ENCODE measurements around the gene EPHB6.

The EPHB6 gene

DNA sequence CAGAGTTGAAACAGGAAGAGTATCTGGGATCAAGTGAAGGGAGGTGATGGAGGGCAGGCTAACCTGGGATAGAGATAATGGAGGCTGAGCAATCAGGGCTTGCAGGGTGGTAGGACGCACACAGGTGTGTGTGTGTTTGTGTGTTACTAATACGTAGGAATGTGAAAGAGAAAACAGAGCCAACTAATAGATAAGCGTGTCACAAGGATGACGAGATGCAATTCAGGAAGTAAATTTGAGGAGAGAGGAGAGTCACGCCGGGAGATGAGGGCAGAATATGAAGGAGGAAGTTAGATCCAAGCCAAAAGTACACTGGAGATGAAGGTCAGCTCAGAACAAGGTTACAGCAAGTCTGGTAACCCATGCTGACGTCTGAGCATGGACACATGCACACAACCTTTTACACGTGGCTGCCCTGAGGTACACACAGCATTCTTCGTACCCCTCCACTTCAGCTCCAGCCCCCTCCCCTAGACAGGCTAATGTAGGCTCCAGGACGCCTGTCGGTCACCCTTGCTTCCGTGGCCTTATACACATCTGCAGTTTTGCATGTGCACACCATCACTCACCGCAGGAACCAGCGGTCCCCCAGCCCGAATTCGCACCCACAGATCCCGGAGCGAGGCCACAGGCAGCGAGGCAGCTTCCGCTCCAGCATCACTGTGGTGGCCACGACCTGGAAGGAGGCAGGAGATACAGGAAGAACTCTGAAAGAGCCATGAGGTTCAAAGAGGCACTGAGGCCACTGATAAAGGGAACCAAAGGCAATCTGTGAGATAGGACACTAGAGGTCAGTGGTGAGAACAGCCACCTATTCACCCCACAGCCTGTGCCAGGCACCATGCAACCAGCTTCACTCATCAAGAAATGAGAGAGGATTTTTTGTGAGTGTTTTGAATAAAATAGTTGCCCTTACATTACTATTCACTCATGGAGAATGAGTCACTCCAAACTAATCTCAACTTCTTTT lies 54.3 kb downstream of the EPHB6 start:
- Histone ChIP-seq H3K4me3 (ENCODE audit: low read length) (no peak overlapping the region), H3K27me3 (ENCODE audit: control insufficient read depth, insufficient read depth, low read length) (no peaks in the 10 kb centered on the region), H3K36me3 (ENCODE audit: control insufficient read depth, low read depth, low read length) (no peaks in the 10 kb centered on the region), H3K9me3 (ENCODE audit: control insufficient read depth, low read depth, low read length) (peaks cover 8% of the 10 kb centered on the region), H3K27ac (ENCODE audit: low read length) (no peak overlapping the region), H3K4me1 (ENCODE audit: control insufficient read depth, low read depth, low read length) (no peaks in the 10 kb centered on the region), H3K9ac (ENCODE audit: low read length) (no peak overlapping the region)

DNA sequence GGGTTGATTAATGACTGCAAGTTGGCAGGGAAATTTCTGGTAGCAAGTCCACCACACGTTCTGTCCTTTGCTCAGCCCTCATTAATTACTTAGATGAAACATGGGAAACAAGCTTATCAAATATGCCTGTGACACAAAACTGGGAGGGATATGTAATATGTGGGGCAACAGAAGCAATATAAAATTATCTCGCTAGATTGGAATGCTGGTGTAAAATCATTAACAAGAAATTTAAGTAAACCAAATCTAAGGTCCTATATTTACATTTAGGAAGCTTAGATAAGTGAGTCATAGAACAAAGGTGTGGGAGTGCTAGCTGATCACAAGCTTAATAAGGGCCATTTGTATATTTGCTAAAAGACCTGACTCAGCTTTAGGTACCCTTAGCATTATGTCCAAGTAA lies 55.2 kb downstream of the EPHB6 start:
- H3K27ac ChIP-seq (ENCODE audit: low read length): no peak overlapping the region
- no peaks in the 10 kb centered on the region for H3K27me3 ChIP-seq (ENCODE audit: control insufficient read depth, insufficient read depth, low read length)

DNA sequence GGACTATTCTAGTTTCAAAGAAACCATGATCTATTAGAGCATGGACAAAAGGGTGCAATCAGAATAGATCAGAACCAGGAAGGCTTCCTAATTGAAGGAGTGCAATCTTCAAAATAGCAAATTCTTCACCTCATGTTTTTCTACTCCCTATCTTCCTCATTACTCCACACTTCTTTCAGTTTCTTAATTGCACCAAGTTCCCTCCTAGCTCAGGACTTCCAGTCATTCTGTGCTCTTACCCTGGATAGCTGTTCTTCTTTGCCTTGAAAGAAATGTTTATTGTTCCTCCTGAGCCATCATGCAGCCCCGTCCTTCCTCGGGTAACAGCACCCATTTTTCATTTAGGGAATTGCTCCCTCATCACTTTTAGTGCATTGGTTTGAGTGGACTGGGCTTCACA lies 55.6 kb downstream of the EPHB6 start:
- Histone ChIP-seq H3K4me1 (ENCODE audit: control insufficient read depth, low read depth, low read length) (no peaks in the 10 kb centered on the region), H3K9me3 (ENCODE audit: control insufficient read depth, low read depth, low read length) (peaks cover 3% of the 10 kb centered on the region), H3K36me3 (ENCODE audit: control insufficient read depth, low read depth, low read length) (no peaks in the 10 kb centered on the region), H3K27ac (ENCODE audit: low read length) (no peak overlapping the region), H3K27me3 (ENCODE audit: control insufficient read depth, insufficient read depth, low read length) (no peaks in the 10 kb centered on the region), H3K4me3 (ENCODE audit: low read length) (no peak overlapping the region), H3K9ac (ENCODE audit: low read length) (no peak overlapping the region)

More for the DNA sequence above, 55.2 kb downstream of the EPHB6 start:
- Histone ChIP-seq H3K4me1 (ENCODE audit: control insufficient read depth, low read depth, low read length) (no peaks in the 10 kb centered on the region), H3K4me3 (ENCODE audit: low read length) (no peak overlapping the region), H3K9ac (ENCODE audit: low read length) (no peak overlapping the region), H3K9me3 (ENCODE audit: control insufficient read depth, low read depth, low read length) (peaks cover 3% of the 10 kb centered on the region), H3K36me3 (ENCODE audit: control insufficient read depth, low read depth, low read length) (no peaks in the 10 kb centered on the region)

DNA sequence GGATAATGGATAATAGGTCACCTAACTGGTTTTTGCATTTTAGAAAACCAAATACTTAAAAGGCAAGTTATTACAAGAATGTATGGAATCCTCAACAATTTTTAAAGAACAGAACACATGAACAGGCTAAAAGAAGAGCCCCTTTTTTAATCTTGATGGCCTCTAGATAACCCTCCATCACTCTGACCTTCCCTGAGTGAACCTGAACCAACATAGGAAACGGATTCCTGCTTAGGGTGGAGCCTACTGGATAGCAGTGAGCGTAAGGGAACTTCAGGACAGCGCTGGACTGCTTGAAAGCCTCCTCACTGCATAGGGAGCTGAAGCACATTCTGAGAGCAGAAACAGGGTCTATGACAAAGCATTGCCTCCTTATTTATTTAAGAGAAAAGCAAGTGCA lies 58.2 kb downstream of the EPHB6 start:
- H3K27ac ChIP-seq (ENCODE audit: low read length): no peak overlapping the region
- no peaks in the 10 kb centered on the region for H3K27me3 ChIP-seq (ENCODE audit: control insufficient read depth, insufficient read depth, low read length)

DNA sequence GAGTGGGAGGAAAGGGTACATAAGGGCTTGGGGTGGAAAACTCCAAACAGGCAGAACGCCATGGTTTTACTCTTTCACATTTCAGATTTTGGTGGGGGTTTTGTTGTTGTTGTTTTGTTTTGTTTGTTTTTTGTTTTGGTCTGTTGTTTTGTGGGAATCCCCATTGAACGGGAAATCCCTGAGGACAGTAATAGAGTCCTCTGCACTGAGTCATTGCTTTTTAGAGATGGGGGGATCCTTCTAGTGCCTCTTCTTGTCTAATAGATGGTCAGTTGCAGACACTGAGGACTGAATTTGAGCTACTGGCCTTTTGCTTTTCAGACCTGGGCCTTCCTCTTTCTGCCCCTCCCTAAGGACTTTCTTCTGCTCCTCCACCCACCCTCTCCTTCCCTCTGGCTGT lies 58.7 kb downstream of the EPHB6 start:
- no peaks in the 10 kb centered on the region for H3K36me3 ChIP-seq (ENCODE audit: control insufficient read depth, low read depth, low read length)
- no peaks in the 10 kb centered on the region for H3K4me1 ChIP-seq (ENCODE audit: control insufficient read depth, low read depth, low read length)
- no peak overlapping the region for H3K27ac ChIP-seq (ENCODE audit: low read length)
- H3K27me3 ChIP-seq (ENCODE audit: control insufficient read depth, insufficient read depth, low read length): no peaks in the 10 kb centered on the region
- H3K4me3 ChIP-seq (ENCODE audit: low read length): no peak overlapping the region
- H3K9me3 ChIP-seq (ENCODE audit: control insufficient read depth, low read depth, low read length): no peaks in the 10 kb centered on the region
- no peak overlapping the region for H3K9ac ChIP-seq (ENCODE audit: low read length)

More for the DNA sequence above, 58.2 kb downstream of the EPHB6 start:
- no peak overlapping the region for H3K9ac ChIP-seq (ENCODE audit: low read length)
- no peaks in the 10 kb centered on the region for H3K36me3 ChIP-seq (ENCODE audit: control insufficient read depth, low read depth, low read length)
- H3K4me1 ChIP-seq (ENCODE audit: control insufficient read depth, low read depth, low read length): no peaks in the 10 kb centered on the region
- H3K9me3 ChIP-seq (ENCODE audit: control insufficient read depth, low read depth, low read length): no peaks in the 10 kb centered on the region
- no peak overlapping the region for H3K4me3 ChIP-seq (ENCODE audit: low read length)

DNA sequence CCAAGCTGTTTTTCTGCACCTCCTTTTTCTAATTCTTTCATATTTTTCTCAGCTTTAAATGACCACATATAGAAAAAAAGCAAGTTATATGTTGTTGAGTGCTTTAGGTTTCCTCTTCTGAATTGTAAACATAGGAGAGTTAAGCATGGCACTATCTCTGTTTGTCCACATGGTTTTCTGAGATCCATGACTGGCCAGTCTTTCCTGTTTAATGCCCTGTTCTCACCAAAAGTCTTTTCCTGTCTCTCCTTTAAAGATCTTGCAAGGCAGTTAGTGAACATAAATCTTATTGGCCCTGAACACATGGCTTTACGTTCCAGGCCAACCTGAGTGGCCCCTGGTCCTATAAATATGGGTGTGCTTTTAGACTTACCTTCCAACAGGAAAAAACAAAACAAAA lies 59.2 kb downstream of the EPHB6 start:
- H3K4me3 ChIP-seq (ENCODE audit: low read length): no peak overlapping the region
- H3K9me3 ChIP-seq (ENCODE audit: control insufficient read depth, low read depth, low read length): no peaks in the 10 kb centered on the region
- no peak overlapping the region for H3K27ac ChIP-seq (ENCODE audit: low read length)
- no peaks in the 10 kb centered on the region for H3K4me1 ChIP-seq (ENCODE audit: control insufficient read depth, low read depth, low read length)
- no peaks in the 10 kb centered on the region for H3K36me3 ChIP-seq (ENCODE audit: control insufficient read depth, low read depth, low read length)
- H3K27me3 ChIP-seq (ENCODE audit: control insufficient read depth, insufficient read depth, low read length): no peaks in the 10 kb centered on the region
- no peak overlapping the region for H3K9ac ChIP-seq (ENCODE audit: low read length)

DNA sequence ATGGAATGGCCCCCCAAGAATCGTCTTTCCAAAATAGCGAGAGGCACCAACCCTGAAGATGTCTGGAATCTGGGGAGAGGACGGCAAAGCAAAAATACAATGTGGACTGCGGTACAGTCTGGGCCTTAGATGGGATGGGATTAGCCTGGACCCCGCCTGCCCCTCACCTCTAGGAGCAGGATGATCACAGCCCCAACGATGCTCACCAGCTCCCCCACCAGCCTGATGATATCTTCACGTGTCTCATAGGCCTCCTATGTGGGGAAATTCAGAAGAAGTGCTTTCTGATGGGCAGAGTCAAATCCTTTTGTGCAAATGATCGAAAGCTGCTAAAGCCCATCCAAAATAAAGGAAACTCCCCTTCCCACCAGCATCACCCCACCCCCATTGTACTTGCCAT lies 60.4 kb downstream of the EPHB6 start:
- H3K9me3 ChIP-seq (ENCODE audit: control insufficient read depth, low read depth, low read length): no peaks in the 10 kb centered on the region
- H3K9ac ChIP-seq (ENCODE audit: low read length): no peak overlapping the region
- H3K27me3 ChIP-seq (ENCODE audit: control insufficient read depth, insufficient read depth, low read length): no peaks in the 10 kb centered on the region
- no peak overlapping the region for H3K4me3 ChIP-seq (ENCODE audit: low read length)
- H3K4me1 ChIP-seq (ENCODE audit: control insufficient read depth, low read depth, low read length): no peaks in the 10 kb centered on the region
- no peaks in the 10 kb centered on the region for H3K36me3 ChIP-seq (ENCODE audit: control insufficient read depth, low read depth, low read length)
- H3K27ac ChIP-seq (ENCODE audit: low read length): no peak overlapping the region

DNA sequence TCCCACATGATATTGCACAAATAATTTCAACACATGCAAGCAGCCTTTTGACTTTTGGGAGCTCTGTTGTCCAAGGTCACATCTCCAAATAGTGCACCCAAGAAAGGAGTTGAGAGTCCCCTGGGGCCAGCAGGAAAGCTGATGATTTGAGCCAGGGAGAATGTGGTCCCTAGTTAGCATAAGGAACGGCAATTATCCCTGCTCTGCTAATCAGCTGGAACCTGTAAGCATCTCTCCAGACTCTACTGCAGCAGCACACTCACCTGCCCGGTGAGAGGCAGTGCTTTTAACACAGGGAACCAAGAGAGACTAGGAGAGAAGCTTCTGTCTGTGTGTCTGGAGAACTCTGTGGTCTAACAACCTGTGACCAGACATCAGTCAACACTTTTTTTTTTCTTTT lies 61.6 kb downstream of the EPHB6 start:
- Histone ChIP-seq H3K36me3 (ENCODE audit: control insufficient read depth, low read depth, low read length) (no peaks in the 10 kb centered on the region), H3K9ac (ENCODE audit: low read length) (no peak overlapping the region), H3K9me3 (ENCODE audit: control insufficient read depth, low read depth, low read length) (no peaks in the 10 kb centered on the region), H3K27ac (ENCODE audit: low read length) (no peak overlapping the region), H3K27me3 (ENCODE audit: control insufficient read depth, insufficient read depth, low read length) (no peaks in the 10 kb centered on the region), H3K4me3 (ENCODE audit: low read length) (no peak overlapping the region), H3K4me1 (ENCODE audit: control insufficient read depth, low read depth, low read length) (no peaks in the 10 kb centered on the region)

DNA sequence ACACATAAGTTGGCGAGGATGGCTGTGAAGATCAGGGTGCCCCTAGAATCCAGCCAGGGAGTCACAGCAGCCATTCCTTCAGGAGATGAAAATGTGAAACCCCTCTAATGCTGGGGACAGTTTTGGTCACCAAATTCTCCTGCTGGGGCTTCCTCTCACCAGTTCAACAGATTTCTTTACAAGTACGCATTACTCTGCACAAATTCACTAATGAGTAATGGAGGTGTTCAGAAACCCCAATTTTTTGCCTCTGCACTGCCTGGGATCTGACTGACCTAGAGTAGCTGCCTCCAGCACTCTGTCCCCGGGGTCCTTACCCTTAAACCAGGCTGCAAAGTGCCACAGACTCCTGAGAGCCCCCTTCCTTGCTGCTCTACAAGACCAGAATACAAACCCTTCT lies 62.6 kb downstream of the EPHB6 start:
- H3K4me3 ChIP-seq (ENCODE audit: low read length): no peak overlapping the region
- no peaks in the 10 kb centered on the region for H3K27me3 ChIP-seq (ENCODE audit: control insufficient read depth, insufficient read depth, low read length)
- no peak overlapping the region for H3K9ac ChIP-seq (ENCODE audit: low read length)
- no peaks in the 10 kb centered on the region for H3K4me1 ChIP-seq (ENCODE audit: control insufficient read depth, low read depth, low read length)
- H3K27ac ChIP-seq (ENCODE audit: low read length): no peak overlapping the region
- H3K9me3 ChIP-seq (ENCODE audit: control insufficient read depth, low read depth, low read length): no peaks in the 10 kb centered on the region
- no peaks in the 10 kb centered on the region for H3K36me3 ChIP-seq (ENCODE audit: control insufficient read depth, low read depth, low read length)

DNA sequence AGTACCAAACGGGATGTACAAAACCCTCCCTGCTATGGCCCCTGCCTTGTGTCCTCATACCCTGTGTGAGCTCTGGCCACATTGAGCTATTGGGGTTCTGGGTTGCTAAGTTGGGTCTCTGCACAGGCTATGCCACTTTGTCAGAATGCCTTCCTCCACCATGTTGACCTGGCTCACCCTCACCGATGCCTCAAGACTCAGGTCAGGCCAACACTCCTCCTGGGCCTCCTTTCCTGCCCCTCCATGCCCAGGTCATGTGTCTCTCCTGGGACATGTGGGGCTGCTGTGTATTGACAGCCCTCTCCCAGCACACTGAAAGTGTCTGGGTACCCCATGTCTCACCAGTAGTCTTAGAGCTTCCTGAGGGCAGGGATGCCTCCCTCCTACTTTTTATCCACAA lies 64.0 kb downstream of the EPHB6 start:
- Histone ChIP-seq H3K27ac (ENCODE audit: low read length) (no peak overlapping the region), H3K27me3 (ENCODE audit: control insufficient read depth, insufficient read depth, low read length) (no peaks in the 10 kb centered on the region), H3K4me1 (ENCODE audit: control insufficient read depth, low read depth, low read length) (no peaks in the 10 kb centered on the region), H3K9me3 (ENCODE audit: control insufficient read depth, low read depth, low read length) (no peaks in the 10 kb centered on the region), H3K9ac (ENCODE audit: low read length) (no peak overlapping the region), H3K36me3 (ENCODE audit: control insufficient read depth, low read depth, low read length) (no peaks in the 10 kb centered on the region), H3K4me3 (ENCODE audit: low read length) (no peak overlapping the region)

DNA sequence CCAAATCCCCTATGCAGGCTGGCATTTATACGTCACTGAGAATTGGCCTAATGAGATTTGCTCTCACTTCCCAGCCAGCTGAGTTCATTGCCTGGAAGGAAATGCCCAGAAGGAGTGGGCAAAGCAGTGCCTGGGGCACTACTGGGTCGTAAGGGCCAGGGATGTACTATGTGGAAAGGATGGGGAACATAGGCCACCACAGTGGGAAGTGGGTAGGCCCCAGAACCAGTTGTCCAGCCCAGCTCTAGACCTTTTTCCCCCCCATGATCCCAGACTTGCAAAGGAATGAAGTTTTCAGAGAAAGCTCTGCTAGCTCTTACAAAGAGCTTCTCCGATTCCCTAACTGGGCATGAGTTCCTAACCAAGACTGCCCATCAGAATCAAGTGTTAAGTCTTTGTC lies 64.8 kb downstream of the EPHB6 start:
- no peak overlapping the region for H3K27ac ChIP-seq (ENCODE audit: low read length)
- H3K4me1 ChIP-seq (ENCODE audit: control insufficient read depth, low read depth, low read length): no peaks in the 10 kb centered on the region

More for the DNA sequence above, 64.8 kb downstream of the EPHB6 start:
- no peaks in the 10 kb centered on the region for H3K36me3 ChIP-seq (ENCODE audit: control insufficient read depth, low read depth, low read length)
- H3K9ac ChIP-seq (ENCODE audit: low read length): no peak overlapping the region
- H3K9me3 ChIP-seq (ENCODE audit: control insufficient read depth, low read depth, low read length): no peaks in the 10 kb centered on the region
- H3K4me3 ChIP-seq (ENCODE audit: low read length): no peak overlapping the region
- H3K27me3 ChIP-seq (ENCODE audit: control insufficient read depth, insufficient read depth, low read length): no peaks in the 10 kb centered on the region

All from iPS-18a (cell line).